HepG2 (cell line): ENCODE data around the gene ZNF792. TPM values are rescaled to one million over a fixed set of nuclear protein-coding genes. Genes with fewer than 3 reads are reported as not detected.

Experiments used
- CBFB ChIP-seq: sonication (generic); formaldehyde crosslinking; IDR thresholded peaks from 2 replicates; pipeline ENCODE4 v1.4.0; 2020; ENCODE audit warnings: missing genetic modification reagents
- CBX5 ChIP-seq: sonication (generic); formaldehyde crosslinking; IDR thresholded peaks from 2 replicates; pipeline ENCODE4 v1.4.0; 2020; ENCODE audit warnings: missing genetic modification reagents, borderline replicate concordance
- CC2D1A ChIP-seq: sonication (generic); formaldehyde crosslinking; IDR thresholded peaks from 2 replicates; pipeline ENCODE4 v1.8.1; 2023; ENCODE audit warnings: mild to moderate bottlenecking, missing genetic modification reagents
- FOXK2 ChIP-seq: fragments of 450-650 bp; IDR thresholded peaks from 2 replicates; pipeline ENCODE4 v1.6.1; 2016
- FOXP1 ChIP-seq, 2 experiments: fragments of 450-650 bp in 1 of 2; IDR thresholded peaks; 2 replicates each; pipeline ENCODE4 v1.6.1; 2017 to 2018; ENCODE audit warnings: antibody characterized with exemption in 1 of 2
- HDAC2 ChIP-seq: sonication (generic); formaldehyde crosslinking; IDR thresholded peaks from 2 replicates; pipeline ENCODE4 v1.4.0; 2020; ENCODE audit warnings: missing genetic modification reagents
- MTF2 ChIP-seq: sonication (generic); formaldehyde crosslinking; IDR thresholded peaks from 2 replicates; pipeline ENCODE4 v1.5.0; 2020; ENCODE audit warnings: missing genetic modification reagents, borderline replicate concordance
- SIN3A ChIP-seq: IDR thresholded peaks from 2 replicates; pipeline ENCODE4 v1.6.1; 2011; ENCODE audit warnings: low read depth, mild to moderate bottlenecking, control low read depth, low read length, borderline replicate concordance
- THAP11 ChIP-seq: IDR thresholded peaks from 2 replicates; pipeline ENCODE4 v1.6.1; 2016; ENCODE audit warnings: missing biosample characterization, missing genetic modification reagents
- ZNF230 ChIP-seq: sonication (generic); formaldehyde crosslinking; IDR thresholded peaks from 2 replicates; pipeline ENCODE4 v1.4.0; 2020; ENCODE audit warnings: mild to moderate bottlenecking, missing genetic modification reagents
- ZNF383 ChIP-seq: sonication (generic); formaldehyde crosslinking; IDR thresholded peaks from 2 replicates; pipeline ENCODE4 v1.4.0; 2020; ENCODE audit warnings: missing genetic modification reagents, mild to moderate bottlenecking, borderline replicate concordance
- ZNF766 ChIP-seq: sonication (generic); formaldehyde crosslinking; IDR thresholded peaks from 2 replicates; pipeline ENCODE4 v1.5.0; 2020; ENCODE audit warnings: missing genetic modification reagents, borderline replicate concordance
- polyA plus RNA-seq, 8 experiments: library from polyadenylated mRNA; depleted of rRNA in 3 of 8; stranded (reverse) in 7 of 8; unstranded in 1 of 8; fragments of >200 nt; fragmentation: Illumina TruSeq in 4 of 8; extraction: Trizol in 4 of 8; gene quantifications; 2 replicates each; pipeline versions ENCODE4 v1.2.1 to v1.2.3, GENCODE V29; 2011 to 2016; ENCODE audit warnings: low read depth in 4 of 8, missing spikeins in 1 of 8, mixed read lengths in 1 of 8; ENCODE audit not compliant: insufficient read depth in 1 of 8
- total RNA-seq, 5 experiments: library from RNA; depleted of rRNA; stranded (reverse); fragments of >200 nt; fragmentation: Illumina TruSeq; extraction: Trizol; gene quantifications; 2 replicates each; pipeline ENCODE4 v1.2.3, GENCODE V29; 2016; ENCODE audit warnings: low read depth in 1 of 5
- TF ChIP-seq, protein P1 (sequence below): sonication (generic); formaldehyde crosslinking; IDR thresholded peaks from 2 replicates; pipeline ENCODE4 v1.4.0; 2020; ENCODE audit warnings: mild to moderate bottlenecking, missing genetic modification reagents
- TF ChIP-seq, protein P2 (sequence below): sonication (generic); formaldehyde crosslinking; IDR thresholded peaks from 2 replicates; pipeline ENCODE4 v1.5.0; 2020; ENCODE audit warnings: mild to moderate bottlenecking, missing genetic modification reagents, borderline replicate concordance
- TF ChIP-seq, protein P3 (sequence below): sonication (generic); formaldehyde crosslinking; IDR thresholded peaks from 2 replicates; pipeline ENCODE4 v1.4.0; 2020; ENCODE audit warnings: missing genetic modification reagents; ENCODE audit errors: not compliant biosample characterization
- TF ChIP-seq, protein P4 (sequence below): fragments of 450-650 bp; IDR thresholded peaks from 2 replicates; pipeline ENCODE4 v1.6.1; 2016

ZNF792 gene
- total and polyA plus RNA-seq, 2 of the 13 experiments (the other 11 are each of a cell fraction or from before 2014, with no cell fraction given), result 5.5 to 11.5 TPM

DNA sequence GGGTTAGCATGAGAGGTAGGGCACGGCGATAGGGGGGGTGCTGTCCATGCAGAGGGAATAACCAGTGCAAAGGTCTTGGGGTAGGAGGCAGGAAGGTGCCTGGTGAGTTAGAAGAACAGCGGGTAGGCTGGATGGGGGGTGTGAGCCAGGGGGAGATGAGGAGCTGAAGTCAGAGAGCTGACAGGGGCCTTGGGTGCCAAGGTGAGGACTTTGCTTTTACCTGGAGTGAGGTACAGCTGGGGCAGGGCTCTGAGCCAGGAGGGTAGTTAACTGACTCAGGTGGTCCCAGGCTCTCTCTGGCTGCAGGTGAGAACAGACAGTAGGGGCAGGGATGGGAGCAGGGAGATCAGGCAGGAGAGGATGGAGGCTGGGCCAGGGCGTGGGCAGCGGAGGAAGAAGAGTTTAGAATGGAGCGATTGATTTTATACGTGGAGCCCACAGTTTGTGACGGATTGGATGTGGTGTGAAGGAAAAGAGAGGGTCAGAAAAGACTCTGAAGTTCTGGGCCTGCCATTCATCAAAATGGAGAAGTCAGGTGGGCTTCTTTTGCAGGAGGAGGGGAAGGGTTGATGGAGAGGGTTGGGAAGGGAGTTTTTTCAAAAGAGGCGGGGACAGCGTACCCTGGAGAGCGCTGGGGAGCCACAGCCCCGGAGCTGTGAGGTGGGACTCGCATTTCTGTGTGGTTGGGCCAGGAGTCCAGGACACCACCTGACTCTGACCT, 34.9 kb upstream of the ZNF792 start (continued):
- TF ChIP-seq FOXP1 (IDR thresholded peaks at IDR 0.05), result no peak
- TF ChIP-seq FOXP1 (CRISPR knock-in tag; IDR thresholded peaks at IDR 0.05), result no peak
- no peak for TF ChIP-seq ZNF766 (CRISPR knock-in tag)
- TF ChIP-seq SIN3A, result peak; percentile 44; the same call in 1 of the 2 replicates
- no peak for TF ChIP-seq MTF2 (CRISPR knock-in tag)
- no peak for TF ChIP-seq ZNF383 (CRISPR knock-in tag)
- TF ChIP-seq CBX5 (CRISPR knock-in tag), result no peak
- no peak for TF ChIP-seq THAP11 (CRISPR knock-in tag)
- TF ChIP-seq, protein P1, sequence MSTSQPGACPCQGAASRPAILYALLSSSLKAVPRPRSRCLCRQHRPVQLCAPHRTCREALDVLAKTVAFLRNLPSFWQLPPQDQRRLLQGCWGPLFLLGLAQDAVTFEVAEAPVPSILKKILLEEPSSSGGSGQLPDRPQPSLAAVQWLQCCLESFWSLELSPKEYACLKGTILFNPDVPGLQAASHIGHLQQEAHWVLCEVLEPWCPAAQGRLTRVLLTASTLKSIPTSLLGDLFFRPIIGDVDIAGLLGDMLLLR (CRISPR knock-in tag), result no peak
- TF ChIP-seq, protein P2, sequence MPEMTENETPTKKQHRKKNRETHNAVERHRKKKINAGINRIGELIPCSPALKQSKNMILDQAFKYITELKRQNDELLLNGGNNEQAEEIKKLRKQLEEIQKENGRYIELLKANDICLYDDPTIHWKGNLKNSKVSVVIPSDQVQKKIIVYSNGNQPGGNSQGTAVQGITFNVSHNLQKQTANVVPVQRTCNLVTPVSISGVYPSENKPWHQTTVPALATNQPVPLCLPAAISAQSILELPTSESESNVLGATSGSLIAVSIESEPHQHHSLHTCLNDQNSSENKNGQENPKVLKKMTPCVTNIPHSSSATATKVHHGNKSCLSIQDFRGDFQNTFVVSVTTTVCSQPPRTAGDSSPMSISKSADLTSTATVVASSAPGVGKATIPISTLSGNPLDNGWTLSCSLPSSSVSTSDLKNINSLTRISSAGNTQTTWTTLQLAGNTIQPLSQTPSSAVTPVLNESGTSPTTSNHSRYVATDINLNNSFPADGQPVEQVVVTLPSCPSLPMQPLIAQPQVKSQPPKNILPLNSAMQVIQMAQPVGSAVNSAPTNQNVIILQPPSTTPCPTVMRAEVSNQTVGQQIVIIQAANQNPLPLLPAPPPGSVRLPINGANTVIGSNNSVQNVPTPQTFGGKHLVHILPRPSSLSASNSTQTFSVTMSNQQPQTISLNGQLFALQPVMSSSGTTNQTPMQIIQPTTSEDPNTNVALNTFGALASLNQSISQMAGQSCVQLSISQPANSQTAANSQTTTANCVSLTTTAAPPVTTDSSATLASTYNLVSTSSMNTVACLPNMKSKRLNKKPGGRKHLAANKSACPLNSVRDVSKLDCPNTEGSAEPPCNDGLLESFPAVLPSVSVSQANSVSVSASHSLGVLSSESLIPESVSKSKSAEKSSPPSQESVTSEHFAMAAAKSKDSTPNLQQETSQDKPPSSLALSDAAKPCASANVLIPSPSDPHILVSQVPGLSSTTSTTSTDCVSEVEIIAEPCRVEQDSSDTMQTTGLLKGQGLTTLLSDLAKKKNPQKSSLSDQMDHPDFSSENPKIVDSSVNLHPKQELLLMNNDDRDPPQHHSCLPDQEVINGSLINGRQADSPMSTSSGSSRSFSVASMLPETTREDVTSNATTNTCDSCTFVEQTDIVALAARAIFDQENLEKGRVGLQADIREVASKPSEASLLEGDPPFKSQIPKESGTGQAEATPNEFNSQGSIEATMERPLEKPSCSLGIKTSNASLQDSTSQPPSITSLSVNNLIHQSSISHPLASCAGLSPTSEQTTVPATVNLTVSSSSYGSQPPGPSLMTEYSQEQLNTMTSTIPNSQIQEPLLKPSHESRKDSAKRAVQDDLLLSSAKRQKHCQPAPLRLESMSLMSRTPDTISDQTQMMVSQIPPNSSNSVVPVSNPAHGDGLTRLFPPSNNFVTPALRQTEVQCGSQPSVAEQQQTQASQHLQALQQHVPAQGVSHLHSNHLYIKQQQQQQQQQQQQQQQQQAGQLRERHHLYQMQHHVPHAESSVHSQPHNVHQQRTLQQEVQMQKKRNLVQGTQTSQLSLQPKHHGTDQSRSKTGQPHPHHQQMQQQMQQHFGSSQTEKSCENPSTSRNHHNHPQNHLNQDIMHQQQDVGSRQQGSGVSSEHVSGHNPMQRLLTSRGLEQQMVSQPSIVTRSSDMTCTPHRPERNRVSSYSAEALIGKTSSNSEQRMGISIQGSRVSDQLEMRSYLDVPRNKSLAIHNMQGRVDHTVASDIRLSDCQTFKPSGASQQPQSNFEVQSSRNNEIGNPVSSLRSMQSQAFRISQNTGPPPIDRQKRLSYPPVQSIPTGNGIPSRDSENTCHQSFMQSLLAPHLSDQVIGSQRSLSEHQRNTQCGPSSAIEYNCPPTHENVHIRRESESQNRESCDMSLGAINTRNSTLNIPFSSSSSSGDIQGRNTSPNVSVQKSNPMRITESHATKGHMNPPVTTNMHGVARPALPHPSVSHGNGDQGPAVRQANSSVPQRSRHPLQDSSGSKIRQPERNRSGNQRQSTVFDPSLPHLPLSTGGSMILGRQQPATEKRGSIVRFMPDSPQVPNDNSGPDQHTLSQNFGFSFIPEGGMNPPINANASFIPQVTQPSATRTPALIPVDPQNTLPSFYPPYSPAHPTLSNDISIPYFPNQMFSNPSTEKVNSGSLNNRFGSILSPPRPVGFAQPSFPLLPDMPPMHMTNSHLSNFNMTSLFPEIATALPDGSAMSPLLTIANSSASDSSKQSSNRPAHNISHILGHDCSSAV (CRISPR knock-in tag), result no peak
- peak; percentile 1; the same call in 1 of the 2 replicates for TF ChIP-seq ZNF230 (CRISPR knock-in tag)
- no peak for TF ChIP-seq FOXK2
- TF ChIP-seq CC2D1A, result no peak
- TF ChIP-seq CBFB (CRISPR knock-in tag), result no peak; the same call in 1 of the 2 replicates
- peak; percentile 32; the same call in 1 of the 2 replicates for TF ChIP-seq HDAC2 (CRISPR knock-in tag)
- TF ChIP-seq, protein P3, sequence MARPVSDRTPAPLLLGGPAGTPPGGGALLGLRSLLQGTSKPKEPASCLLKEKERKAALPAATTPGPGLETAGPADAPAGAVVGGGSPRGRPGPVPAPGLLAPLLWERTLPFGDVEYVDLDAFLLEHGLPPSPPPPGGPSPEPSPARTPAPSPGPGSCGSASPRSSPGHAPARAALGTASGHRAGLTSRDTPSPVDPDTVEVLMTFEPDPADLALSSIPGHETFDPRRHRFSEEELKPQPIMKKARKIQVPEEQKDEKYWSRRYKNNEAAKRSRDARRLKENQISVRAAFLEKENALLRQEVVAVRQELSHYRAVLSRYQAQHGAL (CRISPR knock-in tag), result no peak
- TF ChIP-seq, protein P4, sequence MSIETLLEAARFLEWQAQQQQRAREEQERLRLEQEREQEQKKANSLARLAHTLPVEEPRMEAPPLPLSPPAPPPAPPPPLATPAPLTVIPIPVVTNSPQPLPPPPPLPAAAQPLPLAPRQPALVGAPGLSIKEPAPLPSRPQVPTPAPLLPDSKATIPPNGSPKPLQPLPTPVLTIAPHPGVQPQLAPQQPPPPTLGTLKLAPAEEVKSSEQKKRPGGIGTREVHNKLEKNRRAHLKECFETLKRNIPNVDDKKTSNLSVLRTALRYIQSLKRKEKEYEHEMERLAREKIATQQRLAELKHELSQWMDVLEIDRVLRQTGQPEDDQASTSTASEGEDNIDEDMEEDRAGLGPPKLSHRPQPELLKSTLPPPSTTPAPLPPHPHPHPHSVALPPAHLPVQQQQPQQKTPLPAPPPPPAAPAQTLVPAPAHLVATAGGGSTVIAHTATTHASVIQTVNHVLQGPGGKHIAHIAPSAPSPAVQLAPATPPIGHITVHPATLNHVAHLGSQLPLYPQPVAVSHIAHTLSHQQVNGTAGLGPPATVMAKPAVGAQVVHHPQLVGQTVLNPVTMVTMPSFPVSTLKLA, result no peak
